Epithelial cell of proximal tubule (primary cell): Measurements from ENCODE around the gene NEMP1. TPM values are rescaled to one million over a fixed set of nuclear protein-coding genes. Genes with fewer than 3 reads are reported as not detected.
"Not testable (repeated sequence)": the region's sequence is repeated elsewhere in the genome, so short reads cannot be mapped to it uniquely, and the experiment has no call there.

ENCODE experiments used
- DNase-seq: peaks from one replicate; pipeline ENCODE4 v3.0.0-alpha.2; 2011; ENCODE audit warnings: low read depth
- H3K4me3 ChIP-seq: 2 replicates; pipeline ENCODE4 v1.5.1; 2011; ENCODE audit warnings: low read depth, mild to moderate bottlenecking, low read length
- total RNA-seq: library from RNA; depleted of rRNA; stranded (reverse); fragments of >200 nt; gene quantifications from 2 replicates; pipeline ENCODE4 v1.2.3, GENCODE V29; 2015
- TF ChIP-seq, protein P1 (sequence below): conservative IDR thresholded peaks from 2 replicates; pipeline ENCODE4 v1.5.1; 2012; ENCODE audit warnings: low read depth, mild to moderate bottlenecking, low read length

The NEMP1 gene
- total RNA-seq, 1 donor from 2014 or later = 15.7 TPM

DNA sequence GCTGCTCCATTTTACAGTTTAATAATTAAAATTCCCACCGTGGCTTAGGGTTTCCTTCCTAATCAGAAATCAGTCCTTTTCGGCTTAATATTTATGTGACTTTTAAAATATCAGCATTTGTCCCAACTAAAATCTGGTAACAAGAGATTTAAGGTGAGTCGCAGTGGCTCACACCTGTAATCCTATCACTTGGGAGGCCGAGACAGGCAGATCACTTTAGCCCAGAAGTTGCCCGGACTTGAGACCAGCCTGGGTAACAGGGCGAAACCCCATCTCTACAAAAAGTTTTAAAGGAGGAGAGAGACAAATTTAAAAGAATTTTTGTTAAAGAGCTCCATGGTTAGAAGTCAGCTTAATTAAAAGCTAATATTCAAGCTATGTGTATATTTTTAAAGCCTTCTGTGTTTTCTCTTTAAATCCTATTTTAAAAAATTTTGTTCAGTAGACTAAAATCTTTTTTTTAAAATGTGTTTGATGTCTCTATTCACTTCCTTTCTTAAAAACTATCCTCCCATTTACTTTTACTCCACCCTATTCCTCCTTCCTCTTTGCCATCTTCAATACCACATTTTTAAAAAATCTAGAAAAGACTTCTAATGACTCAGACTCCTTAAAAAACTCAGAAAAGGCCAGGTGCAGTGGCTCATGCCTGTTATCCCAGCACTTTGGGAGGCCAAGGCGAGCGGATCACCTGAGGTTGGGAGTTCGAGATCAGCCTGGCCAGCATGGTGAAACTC, 58.4 kb downstream of the NEMP1 start:
- no peak for DNase-seq
- TF ChIP-seq, protein P1, sequence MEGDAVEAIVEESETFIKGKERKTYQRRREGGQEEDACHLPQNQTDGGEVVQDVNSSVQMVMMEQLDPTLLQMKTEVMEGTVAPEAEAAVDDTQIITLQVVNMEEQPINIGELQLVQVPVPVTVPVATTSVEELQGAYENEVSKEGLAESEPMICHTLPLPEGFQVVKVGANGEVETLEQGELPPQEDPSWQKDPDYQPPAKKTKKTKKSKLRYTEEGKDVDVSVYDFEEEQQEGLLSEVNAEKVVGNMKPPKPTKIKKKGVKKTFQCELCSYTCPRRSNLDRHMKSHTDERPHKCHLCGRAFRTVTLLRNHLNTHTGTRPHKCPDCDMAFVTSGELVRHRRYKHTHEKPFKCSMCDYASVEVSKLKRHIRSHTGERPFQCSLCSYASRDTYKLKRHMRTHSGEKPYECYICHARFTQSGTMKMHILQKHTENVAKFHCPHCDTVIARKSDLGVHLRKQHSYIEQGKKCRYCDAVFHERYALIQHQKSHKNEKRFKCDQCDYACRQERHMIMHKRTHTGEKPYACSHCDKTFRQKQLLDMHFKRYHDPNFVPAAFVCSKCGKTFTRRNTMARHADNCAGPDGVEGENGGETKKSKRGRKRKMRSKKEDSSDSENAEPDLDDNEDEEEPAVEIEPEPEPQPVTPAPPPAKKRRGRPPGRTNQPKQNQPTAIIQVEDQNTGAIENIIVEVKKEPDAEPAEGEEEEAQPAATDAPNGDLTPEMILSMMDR = no peak
- no peak overlapping the region for H3K4me3 ChIP-seq

- no peak overlapping the region for H3K4me3 ChIP-seq
- no peak for DNase-seq
- TF ChIP-seq, protein P1 = no peak
These were observed 59.7 kb downstream of the NEMP1 start for GRCh38 chr12:57018906-57019305.

GRCh38 chr12:57018353-57018752, 60.2 kb downstream of the NEMP1 start:
- not testable (repeated sequence) for H3K4me3 ChIP-seq, DNase-seq

DNA sequence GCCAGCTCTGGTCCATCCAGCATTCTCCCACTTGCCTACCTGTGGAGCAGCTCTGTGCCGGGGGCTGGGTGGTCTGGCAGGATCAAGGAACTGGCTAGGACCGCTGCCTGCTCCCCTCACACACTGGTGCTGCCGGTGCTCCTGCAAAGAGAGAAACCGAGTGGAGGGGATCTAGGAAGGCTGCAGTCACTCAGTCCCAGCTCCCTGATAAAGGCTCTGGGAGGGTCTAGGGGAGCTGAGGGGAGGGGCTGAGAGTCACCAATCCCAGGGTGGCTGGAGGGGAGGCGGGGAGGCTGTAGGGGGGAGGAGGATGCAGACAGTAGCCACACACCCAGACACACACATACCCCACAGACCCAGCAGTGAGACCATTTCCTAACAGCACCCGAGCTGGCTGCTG, 62.2 kb downstream of the NEMP1 start, which contains the start of gene TAC3:
Gene TAC3 (minus strand): TSS at position 182 of the 400 bp plus-strand sequence. CDS start 732 bp downstream, outside the sequence.
- no peak for DNase-seq
- TF ChIP-seq, protein P1 = no peak
- H3K4me3 ChIP-seq = no peak within 1 kb of the TSS

DNA sequence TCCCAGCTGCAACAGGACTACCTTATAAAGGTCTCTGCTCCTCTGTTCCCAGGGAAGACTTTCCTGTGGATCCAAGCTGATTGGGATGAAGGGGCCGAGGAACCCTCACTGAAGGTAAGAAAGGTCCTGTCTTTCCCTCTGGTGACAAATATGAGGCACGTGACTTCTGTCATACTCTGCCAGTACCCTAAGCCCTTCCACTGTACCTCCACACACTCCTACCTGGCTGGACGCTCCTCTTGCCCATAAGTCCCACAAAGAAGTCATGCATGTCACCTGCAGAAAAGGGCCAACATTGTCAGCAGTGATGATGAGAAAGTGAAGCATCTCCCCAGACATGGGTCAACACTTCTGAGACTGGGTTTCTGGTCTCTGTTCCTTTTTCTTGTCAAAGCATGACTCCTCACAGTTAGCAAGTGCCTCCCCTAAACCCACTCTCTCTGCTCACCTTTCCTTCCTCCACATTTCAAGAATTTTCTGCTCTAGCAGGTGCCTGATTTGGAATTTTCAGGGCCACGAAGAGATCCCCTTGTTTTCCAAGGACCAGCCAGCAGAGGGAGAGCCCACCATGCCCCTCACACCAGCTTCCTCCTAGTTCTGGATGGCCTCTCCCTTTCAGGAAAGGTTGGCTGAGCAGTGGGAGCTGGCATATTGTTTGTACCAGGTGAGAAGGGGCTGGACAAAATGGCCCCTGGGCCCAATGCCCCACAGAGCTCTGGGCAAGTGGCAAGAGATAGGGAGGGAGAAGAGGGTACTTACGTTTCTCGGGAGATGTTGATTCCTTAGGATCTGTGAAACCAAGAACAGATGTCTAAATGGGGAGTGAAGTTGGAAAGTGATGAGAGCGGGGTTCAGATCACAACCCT, 65.8 kb downstream of the NEMP1 start:
- TF ChIP-seq, protein P1 = no peak
- no peak for DNase-seq

GRCh38 chr12:57011438-57012424, 66.9 kb downstream of the NEMP1 start:
- no peak overlapping the region for H3K4me3 ChIP-seq
- TF ChIP-seq, protein P1 = no peak
- DNase-seq = no peak

More for the DNA sequence above, 65.8 kb downstream of the NEMP1 start:
- H3K4me3 ChIP-seq = no peak overlapping the region
